IMR-90 (cell line): ENCODE results near the gene SFTPD. TPM values are rescaled to one million over a fixed set of nuclear protein-coding genes. Genes with fewer than 3 reads are reported as not detected.

Source experiments
- ATAC-seq: fragments of 200-7000 bp; cut with Tn5 transposase; 2 replicates; pipeline ENCODE4 v1.9.1; 2020; ENCODE audit warnings: low read depth, mild to moderate bottlenecking, moderate library complexity
- BruUV-seq: library from RNA; stranded (reverse); fragments of 400-500 nt; replicated peaks from 2 replicates; lab custom pipeline; 2021; lab: Mats Ljungman, UMichigan
- CTCF ChIA-PET: fragments of 300-600 bp; formaldehyde crosslinking; extraction: SDS; loops from one replicate; lab custom pipeline; 2021; ENCODE audit warnings: antibody characterized with exemption; lab: Yijun Ruan, JAX
- POLR2A ChIA-PET: fragments of 300-600 bp; sonication (Branson Sonifier 250); formaldehyde crosslinking; loops from one replicate; lab custom pipeline; 2022; ENCODE audit warnings: antibody characterized with exemption; ENCODE audit not compliant: unreplicated experiment; lab: Charles Lee
- DNase-seq: peaks from one replicate; pipeline ENCODE4 v3.0.0; 2013
- H2AFZ ChIP-seq: replicated peaks from 2 replicates; pipeline ENCODE3; 2013; ENCODE audit warnings: low read length, mild to moderate bottlenecking; ENCODE audit not compliant: poor library complexity
- H2AK5ac ChIP-seq: 2 replicates; pipeline ENCODE4 v1.6.1; 2013; ENCODE audit warnings: low read depth, low read length, inconsistent platforms
- H2AK9ac ChIP-seq: replicated peaks from 2 replicates; pipeline ENCODE3; 2013; ENCODE audit warnings: mild to moderate bottlenecking, low read depth, low read length, moderate library complexity; ENCODE audit not compliant: poor library complexity
- H2BK120ac ChIP-seq: 2 replicates; pipeline ENCODE4 v1.6.1; 2013; ENCODE audit warnings: low read depth, low read length, inconsistent platforms
- H2BK15ac ChIP-seq: 3 replicates; pipeline ENCODE4 v1.6.1; 2013; ENCODE audit warnings: low read depth, low read length, inconsistent platforms
- H2BK20ac ChIP-seq: 2 replicates; pipeline ENCODE4 v1.6.1; 2013; ENCODE audit warnings: low read depth, mild to moderate bottlenecking, inconsistent platforms, low read length, moderate library complexity
- H2BK5ac ChIP-seq: 2 replicates; pipeline ENCODE4 v1.6.1; 2013; ENCODE audit warnings: mild to moderate bottlenecking, low read depth, low read length, inconsistent platforms; ENCODE audit not compliant: poor library complexity, severe bottlenecking
- H3K14ac ChIP-seq: replicated peaks from 2 replicates; pipeline ENCODE4 v1.6.1; 2013; ENCODE audit warnings: low read depth, low read length, inconsistent platforms
- H3K18ac ChIP-seq: 2 replicates; pipeline ENCODE4 v1.6.1; 2013; ENCODE audit warnings: low read depth, low read length, control low read depth
- H3K23ac ChIP-seq: 2 replicates; pipeline ENCODE4 v1.6.1; 2013; ENCODE audit warnings: low read depth, low read length, inconsistent platforms
- H3K27ac ChIP-seq: 2 replicates; pipeline ENCODE4 v1.5.1; 2013; ENCODE audit warnings: mild to moderate bottlenecking, control low read depth, low read length; ENCODE audit not compliant: insufficient read depth
- H3K27me3 ChIP-seq: 2 replicates; pipeline ENCODE4 v1.6.1; 2013; ENCODE audit warnings: low read length; ENCODE audit not compliant: control insufficient read depth, insufficient read depth
- H3K36me3 ChIP-seq: 2 replicates; pipeline ENCODE4 v1.6.1; 2013; ENCODE audit warnings: low read length, mixed read lengths; ENCODE audit not compliant: control insufficient read depth, insufficient read depth
- H3K4ac ChIP-seq: 2 replicates; pipeline ENCODE4 v1.6.1; 2013; ENCODE audit warnings: low read depth, low read length, inconsistent platforms
- H3K4me1 ChIP-seq: 2 replicates; pipeline ENCODE4 v1.6.1; 2013; ENCODE audit warnings: low read length, mixed read lengths; ENCODE audit not compliant: control insufficient read depth, insufficient read depth
- H3K4me2 ChIP-seq: 2 replicates; pipeline ENCODE4 v1.6.1; 2013; ENCODE audit warnings: low read depth, mild to moderate bottlenecking, control low read depth, low read length, moderate library complexity
- H3K4me3 ChIP-seq: 2 replicates; pipeline ENCODE4 v1.5.1; 2013; ENCODE audit warnings: low read depth, mild to moderate bottlenecking, control low read depth, low read length, moderate library complexity; ENCODE audit not compliant: insufficient read depth
- H3K56ac ChIP-seq: 2 replicates; pipeline ENCODE4 v1.6.1; 2013; ENCODE audit warnings: low read length, inconsistent platforms; ENCODE audit not compliant: insufficient read depth; ENCODE audit errors: extremely low read depth
- H3K79me1 ChIP-seq, 2 experiments: 2 replicates each; pipeline ENCODE4 v1.6.1; 2013; ENCODE audit warnings: low read length in 2 of 2, inconsistent platforms in 1 of 2, low read depth in 1 of 2
- H3K9ac ChIP-seq: 2 replicates; pipeline ENCODE4 v1.6.1; 2013; ENCODE audit warnings: low read depth, low read length, control low read depth
- H3K9me1 ChIP-seq: 2 replicates; pipeline ENCODE4 v1.6.1; 2013; ENCODE audit warnings: low read length, inconsistent platforms; ENCODE audit not compliant: insufficient read depth
- H3K9me3 ChIP-seq: 2 replicates; pipeline ENCODE4 v1.6.1; 2013; ENCODE audit warnings: low read length; ENCODE audit not compliant: control insufficient read depth, insufficient read depth
- H4K20me1 ChIP-seq: 2 replicates; pipeline ENCODE4 v1.6.1; 2013; ENCODE audit warnings: low read length, inconsistent platforms; ENCODE audit not compliant: insufficient read depth
- H4K5ac ChIP-seq: 2 replicates; pipeline ENCODE4 v1.6.1; 2013; ENCODE audit warnings: mild to moderate bottlenecking, low read depth, low read length, control low read depth
- H4K8ac ChIP-seq, 2 experiments: 2 replicates each; pipeline ENCODE4 v1.6.1; 2013; ENCODE audit warnings: low read depth in 2 of 2, low read length in 2 of 2, control low read depth in 1 of 2, inconsistent platforms in 1 of 2
- H4K91ac ChIP-seq: 2 replicates; pipeline ENCODE4 v1.6.1; 2013; ENCODE audit warnings: low read depth, low read length, inconsistent platforms; ENCODE audit not compliant: insufficient read depth
- BHLHE40 ChIP-seq: fragments of 150-350 bp; IDR thresholded peaks from 2 replicates; pipeline ENCODE4 v1.6.1; 2016; ENCODE audit warnings: mild to moderate bottlenecking, low read depth, low read length
- CEBPB ChIP-seq: IDR thresholded peaks from 2 replicates; pipeline ENCODE4 v1.6.1; 2012; ENCODE audit warnings: low read depth, low read length, improper control_type of control experiment
- CHD1 ChIP-seq: IDR thresholded peaks from 2 replicates; pipeline ENCODE4 v1.6.1; 2012; ENCODE audit warnings: low read depth, low read length, improper control_type of control experiment
- CTCF ChIP-seq: conservative IDR thresholded peaks from 2 replicates; pipeline ENCODE4 v1.5.1; 2012; ENCODE audit warnings: mild to moderate bottlenecking, low read depth, low read length, improper control_type of control experiment
- ELK1 ChIP-seq: fragments of 150-350 bp; IDR thresholded peaks from 2 replicates; pipeline ENCODE4 v1.6.1; 2016; ENCODE audit warnings: low read depth, mild to moderate bottlenecking, low read length, moderate library complexity, borderline replicate concordance
- FOS ChIP-seq: fragments of 150-350 bp; IDR thresholded peaks from 2 replicates; pipeline ENCODE4 v1.6.1; 2016; ENCODE audit warnings: low read depth, low read length
- MAFK ChIP-seq: IDR thresholded peaks from 2 replicates; pipeline ENCODE4 v1.6.1; 2012; ENCODE audit warnings: low read depth, low read length, improper control_type of control experiment
- MAZ ChIP-seq: IDR thresholded peaks from 2 replicates; pipeline ENCODE4 v1.6.1; 2012; ENCODE audit warnings: low read depth, mild to moderate bottlenecking, low read length, improper control_type of control experiment, moderate library complexity, borderline replicate concordance
- MXI1 ChIP-seq: IDR thresholded peaks from 2 replicates; pipeline ENCODE4 v1.6.1; 2012; ENCODE audit warnings: low read depth, mild to moderate bottlenecking, low read length, moderate library complexity, borderline replicate concordance
- NFE2L2 ChIP-seq: fragments of 150-350 bp; IDR thresholded peaks from 2 replicates; pipeline ENCODE4 v1.6.1; 2016; ENCODE audit warnings: low read depth, mild to moderate bottlenecking, low read length
- POLR2A ChIP-seq: IDR thresholded peaks from 2 replicates; pipeline ENCODE4 v1.6.1; 2012; ENCODE audit warnings: mild to moderate bottlenecking, low read depth, low read length
- RAD21 ChIP-seq: IDR thresholded peaks from 2 replicates; pipeline ENCODE4 v1.6.1; 2012; ENCODE audit warnings: low read length, improper control_type of control experiment
- RCOR1 ChIP-seq: IDR thresholded peaks from 2 replicates; pipeline ENCODE4 v1.6.1; 2012; ENCODE audit warnings: mild to moderate bottlenecking, low read length, improper control_type of control experiment; ENCODE audit not compliant: insufficient replicate concordance
- RFX5 ChIP-seq: IDR thresholded peaks from 2 replicates; pipeline ENCODE4 v1.8.0; 2012; ENCODE audit warnings: low read depth, mild to moderate bottlenecking, low read length, moderate library complexity
- SMC3 ChIP-seq: fragments of 150-350 bp; IDR thresholded peaks from 2 replicates; pipeline ENCODE4 v1.6.1; 2016; ENCODE audit warnings: low read depth, mild to moderate bottlenecking, antibody characterized with exemption, low read length, moderate library complexity
- USF2 ChIP-seq: fragments of 150-350 bp; IDR thresholded peaks from 2 replicates; pipeline ENCODE4 v1.6.1; 2017; ENCODE audit warnings: mild to moderate bottlenecking, antibody characterized with exemption, low read length, low read depth
- WGBS, 2 experiments: methylation state at CpG; one replicate each; pipeline versions ENCODE4 v1.1.5 to v1.1.7; 2013; ENCODE audit warnings: missing lambda C conversion rate in 2 of 2; ENCODE audit not compliant: insufficient read length in 1 of 2; ENCODE audit errors: extremely low coverage in 2 of 2; 5-methylcytosine and 5-hydroxymethylcytosine counted together
- dilution Hi-C: fragments of 300-500 bp; cut with HindIII; formaldehyde crosslinking; loops from one replicate; pipeline ENCODE4 v1.14.3; 2018; ENCODE audit warnings: low sequenced_read_pairs; ENCODE audit not compliant: unreplicated experiment
- in situ Hi-C: fragments of 300-500 bp; cut with MboI; formaldehyde crosslinking; loops from 3 replicates; pipeline ENCODE4 v1.14.3; 2019; ENCODE audit warnings: low sequenced_read_pairs, inconsistent platforms, mixed read lengths
- intact Hi-C: fragments of 100-400 bp; cut with micrococcal nuclease; formaldehyde crosslinking; loops from 2 replicates; pipeline ENCODE4 v1.10.0; 2022
- polyA plus RNA-seq, 3 experiments: library from polyadenylated mRNA; depleted of rRNA; stranded (reverse); fragments of >200 nt; gene quantifications; 2 replicates each; pipeline ENCODE4 v1.2.3, GENCODE V29; 2012; ENCODE audit warnings: low replicate concordance in 1 of 3
- total RNA-seq: library from RNA; depleted of rRNA; stranded (reverse); fragments of >200 nt; gene quantifications from 2 replicates; pipeline ENCODE4 v1.2.3, GENCODE V29; 2012

SFTPD gene
- total and polyA plus RNA-seq, 2 of the 4 experiments (the other 2 are of a cell fraction), result not detected

- H2AK5ac ChIP-seq, result no peak overlapping the region
- H4K5ac ChIP-seq, result no peak overlapping the region
- WGBS, 2 experiments, result no CpG with 5 or more reads among the region's 3 CpGs
- no peak overlapping the region for H2BK120ac ChIP-seq
- dilution Hi-C loops (no loop called here), intact Hi-C loops (no loop called here), in situ Hi-C loops (no loop called here)
- H3K18ac ChIP-seq, result no peak overlapping the region
- ChIA-PET CTCF (no interaction called here), POLR2A (no interaction called here)
- H2BK20ac ChIP-seq, result no peak overlapping the region
- TF ChIP-seq CHD1, result no peak
- TF ChIP-seq MAFK, result no peak
- no peak for TF ChIP-seq FOS
- TF ChIP-seq MXI1, result no peak
- no peak for TF ChIP-seq SMC3
- TF ChIP-seq RAD21, result no peak
- no peak for TF ChIP-seq CTCF
- no peak for TF ChIP-seq USF2
- TF ChIP-seq NFE2L2, result no peak
- no peak for TF ChIP-seq RFX5
- TF ChIP-seq RCOR1, result no peak
- no peak for TF ChIP-seq CEBPB
- TF ChIP-seq MAZ, result no peak
- TF ChIP-seq BHLHE40, result no peak
- no peak for TF ChIP-seq POLR2A
- no peak for TF ChIP-seq ELK1
- no peak overlapping the region for H3K4me3 ChIP-seq
- H3K4me2 ChIP-seq, result no peak overlapping the region
- no peak for ATAC-seq
- no peak overlapping the region for H3K56ac ChIP-seq
- no peak overlapping the region for H2BK15ac ChIP-seq
- no peak overlapping the region for H4K91ac ChIP-seq
- no peak overlapping the region for H4K8ac ChIP-seq
- H3K14ac ChIP-seq, result no peak overlapping the region
- no peaks in the 10 kb centered on the region; the same call in 1 of the 2 replicates for H3K9me3 ChIP-seq
- H3K4ac ChIP-seq, result no peak overlapping the region
- no peak for DNase-seq
- no peak overlapping the region for H3K23ac ChIP-seq
- H3K27ac ChIP-seq, result no peak overlapping the region
- no peaks in the 10 kb centered on the region for H3K36me3 ChIP-seq
- no peak overlapping the region for H2AK9ac ChIP-seq
- no TSS peak for BruUV-seq
- no peaks in the 10 kb centered on the region for H4K20me1 ChIP-seq
- no peak overlapping the region for H3K9ac ChIP-seq
- no peaks in the 10 kb centered on the region for H3K79me1 ChIP-seq
- no peaks in the 10 kb centered on the region for H3K9me1 ChIP-seq
- H3K4me1 ChIP-seq, result no peaks in the 10 kb centered on the region
- no peak overlapping the region for H2BK5ac ChIP-seq
- peaks cover 45% of the 10 kb centered on the region for H3K27me3 ChIP-seq
- no peak overlapping the region for H2AFZ ChIP-seq
Observed at GRCh38 chr10:79980711-79981110, 31.8 kb upstream of the SFTPD start.
